Middle frontal gyrus (tissue), 1 donor: ENCODE data around the gene TRMT10B.
A peak's percentile ranks its signal among the peaks of the same experiment; 100 is the strongest.
"Not testable (repeated sequence)": the region's sequence is repeated elsewhere in the genome, so short reads cannot be mapped to it uniquely, and the experiment has no call there.

Source experiments
- DNase-seq: peaks from one replicate; pipeline ENCODE4 v3.0.0-alpha.2; 2015; ENCODE audit warnings: low spot score; ENCODE audit errors: extremely low spot score

The TRMT10B gene

GRCh38 chr9:37751186-37751585 lies 2.4 kb upstream of the TRMT10B start:
- no peak for DNase-seq

- not testable (repeated sequence) for DNase-seq
Measured at GRCh38 chr9:37751704-37752103, 1.9 kb upstream of the TRMT10B start.

- not testable (repeated sequence) for DNase-seq
Measured at GRCh38 chr9:37752112-37752511, 1.5 kb upstream of the TRMT10B start.

GRCh38 chr9:37752642-37753488 lies 740 bp upstream of the TRMT10B start:
- DNase-seq: no peak

- no peak for DNase-seq
Measured at GRCh38 chr9:37758747-37759146, 5.1 kb downstream of the TRMT10B start.

GRCh38 chr9:37760416-37761161 lies 7.0 kb downstream of the TRMT10B start:
- no peak for DNase-seq

- no peak for DNase-seq
Measured at GRCh38 chr9:37761511-37761910, 7.9 kb downstream of the TRMT10B start.

- DNase-seq: not testable (repeated sequence)
Measured at GRCh38 chr9:37765263-37765662, 11.7 kb downstream of the TRMT10B start.

GRCh38 chr9:37769306-37769705 lies 15.7 kb downstream of the TRMT10B start:
- no peak for DNase-seq

- DNase-seq: no peak
Measured at GRCh38 chr9:37769995-37770394, 16.4 kb downstream of the TRMT10B start.

GRCh38 chr9:37775216-37775919 lies 21.8 kb downstream of the TRMT10B start:
- DNase-seq: no peak

GRCh38 chr9:37776328-37776727 lies 22.7 kb downstream of the TRMT10B start:
- DNase-seq: no peak

GRCh38 chr9:37778534-37778933 lies 24.9 kb downstream of the TRMT10B start:
- no peak for DNase-seq

GRCh38 chr9:37784291-37784615 lies 30.6 kb downstream of the TRMT10B start:
- no peak for DNase-seq

- DNase-seq: peak; percentile 88
Measured at GRCh38 chr9:37784616-37785483, 31.2 kb downstream of the TRMT10B start, which contains the start of gene EXOSC3. EXOSC3 (minus strand) TSS chr9:37785064; CDS start chr9:37785044, 20 bp downstream.

GRCh38 chr9:37787059-37787458 lies 33.5 kb downstream of the TRMT10B start:
- DNase-seq: no peak

GRCh38 chr9:37788332-37788731 lies 34.7 kb downstream of the TRMT10B start:
- DNase-seq: no peak

- no peak for DNase-seq
Measured at GRCh38 chr9:37790096-37790495, 36.5 kb downstream of the TRMT10B start.

GRCh38 chr9:37792122-37792521 lies 38.5 kb downstream of the TRMT10B start:
- no peak for DNase-seq

- DNase-seq: no peak
Measured at GRCh38 chr9:37796232-37796631, 42.6 kb downstream of the TRMT10B start.

GRCh38 chr9:37798677-37799076 lies 45.1 kb downstream of the TRMT10B start:
- DNase-seq: no peak
